Endothelial cell of umbilical vein (primary cell): Measurements from ENCODE around the gene LSP1. TPM values are rescaled to one million over a fixed set of nuclear protein-coding genes. Genes with fewer than 3 reads are reported as not detected.

Experiments
- BruUV-seq: library from RNA; stranded (reverse); fragments of 400-500 nt; replicated peaks from 2 replicates; lab custom pipeline; 2021; lab: Mats Ljungman, UMichigan
- CTCF ChIA-PET: fragments of 300-600, 350-600 bp; sonication (Branson Sonifier 250); formaldehyde crosslinking; loops from one replicate; lab custom pipeline; 2021; ENCODE audit warnings: antibody characterized with exemption, inconsistent platforms; lab: Charles Lee
- POLR2A ChIA-PET: fragments of 300-600, 350-600 bp; sonication (Branson Sonifier 250); formaldehyde crosslinking; loops from one replicate; lab custom pipeline; 2021; ENCODE audit warnings: antibody characterized with exemption, inconsistent platforms; lab: Charles Lee
- DNase-seq: peaks from one replicate; pipeline ENCODE4 v3.0.0-alpha.2; 2011; ENCODE audit warnings: low read depth, low spot score
- FAIRE-seq: peaks from 2 replicates; lab custom pipeline; 2011; peaks lifted over from hg19 to GRCh38; lab: Jason Lieb, UNC
- H2AFZ ChIP-seq: 2 replicates; pipeline ENCODE4 v1.6.0; 2012; ENCODE audit warnings: low read depth, low read length, control low read depth, inconsistent platforms
- H3K27ac ChIP-seq: 2 replicates; pipeline ENCODE4 v1.5.1; 2011; ENCODE audit warnings: low read depth, mild to moderate bottlenecking, control low read depth, low read length, moderate library complexity; ENCODE audit not compliant: insufficient read depth
- H3K27me3 ChIP-seq, 2 experiments: 2 replicates each; pipeline versions ENCODE4 v1.6.0 to v1.6.1; 2011; ENCODE audit warnings: low read length in 2 of 2, mixed read lengths in 1 of 2; ENCODE audit not compliant: control insufficient read depth in 2 of 2, insufficient read depth in 2 of 2
- H3K36me3 ChIP-seq, 2 experiments: 2 replicates in 1 of 2; 3 replicates in 1 of 2; pipeline ENCODE4 v1.5.1; 2011; ENCODE audit warnings: low read length in 2 of 2, mild to moderate bottlenecking in 1 of 2, moderate library complexity in 1 of 2; ENCODE audit not compliant: control insufficient read depth in 2 of 2, insufficient read depth in 2 of 2; ENCODE audit errors: extremely low read depth in 1 of 2
- H3K4me1 ChIP-seq: 3 replicates; pipeline ENCODE4 v1.5.1; 2011; ENCODE audit warnings: mild to moderate bottlenecking, low read length; ENCODE audit not compliant: control insufficient read depth, insufficient read depth; ENCODE audit errors: extremely low read depth
- H3K4me2 ChIP-seq: 2 replicates; pipeline ENCODE4 v1.6.1; 2011; ENCODE audit warnings: low read length, control low read depth, mixed read lengths; ENCODE audit not compliant: insufficient read depth
- H3K4me3 ChIP-seq, 3 experiments: fragments of 200-600 bp in 1 of 3; sonication (generic), shearing (Covaris generic) in 1 of 3; replicated peaks in 1 of 3; 2 replicates each; pipeline ENCODE4 v1.5.1; 2011 to 2016; ENCODE audit warnings: control low read depth in 3 of 3, low read length in 3 of 3, mild to moderate bottlenecking in 2 of 3, inconsistent platforms in 1 of 3, low read depth in 1 of 3, moderate library complexity in 1 of 3; ENCODE audit not compliant: insufficient read depth in 1 of 3
- H3K79me2 ChIP-seq: 2 replicates; pipeline ENCODE4 v1.6.0; 2012; ENCODE audit warnings: low read length, inconsistent platforms; ENCODE audit not compliant: control insufficient read depth, insufficient read depth
- H3K9ac ChIP-seq: replicated peaks from 2 replicates; pipeline ENCODE3; 2011; ENCODE audit warnings: low read length, control low read depth; ENCODE audit not compliant: insufficient read depth; ENCODE audit errors: extremely low read depth
- H3K9me1 ChIP-seq: replicated peaks from 3 replicates; pipeline ENCODE4 v1.6.0; 2011; ENCODE audit warnings: mild to moderate bottlenecking, low read length; ENCODE audit not compliant: control insufficient read depth, insufficient read depth; ENCODE audit errors: extremely low read depth
- H3K9me3 ChIP-seq: replicated peaks from 2 replicates; pipeline ENCODE4 v1.5.1; 2012; ENCODE audit warnings: low read length, inconsistent platforms; ENCODE audit not compliant: control insufficient read depth, insufficient read depth
- H4K20me1 ChIP-seq: replicated peaks from 2 replicates; pipeline ENCODE3; 2011; ENCODE audit warnings: mild to moderate bottlenecking, low read length; ENCODE audit not compliant: control insufficient read depth, insufficient read depth; ENCODE audit errors: extremely low read depth
- EZH2 ChIP-seq: IDR thresholded peaks from 2 replicates; pipeline ENCODE4 v1.6.1; 2012; ENCODE audit warnings: borderline replicate concordance, low read depth, mild to moderate bottlenecking, moderate library complexity, low read length, inconsistent platforms; ENCODE audit not compliant: severe bottlenecking
- FOS ChIP-seq: IDR thresholded peaks from 2 replicates; pipeline ENCODE4 v1.6.1; 2011; ENCODE audit warnings: mild to moderate bottlenecking, low read length, moderate library complexity, borderline replicate concordance; ENCODE audit not compliant: insufficient read depth
- JUN ChIP-seq: IDR thresholded peaks from 2 replicates; pipeline ENCODE4 v1.6.1; 2011; ENCODE audit warnings: borderline replicate concordance, low read depth; ENCODE audit not compliant: insufficient read length, insufficient read depth
- POLR2A ChIP-seq: IDR thresholded peaks from 2 replicates; pipeline ENCODE4 v1.6.1; 2012; ENCODE audit warnings: low read depth, mild to moderate bottlenecking, control low read depth, low read length
- POLR2AphosphoS5 ChIP-seq: IDR thresholded peaks from 2 replicates; pipeline ENCODE4 v1.6.1; 2012; ENCODE audit warnings: low read depth, mild to moderate bottlenecking, control low read depth, low read length, moderate library complexity; ENCODE audit not compliant: insufficient read depth
- dilution Hi-C: fragments of 300-500 bp; cut with MboI; formaldehyde crosslinking; loops from one replicate; pipeline ENCODE4 v1.15.0; 2019; ENCODE audit warnings: low sequenced_read_pairs; ENCODE audit not compliant: extremely low pct_ligation_motif_present
- intact Hi-C: fragments of 100-400 bp; cut with micrococcal nuclease; formaldehyde crosslinking; loops from one replicate; pipeline ENCODE4 v1.10.0; 2022
- polyA plus RNA-seq, 4 experiments: library from polyadenylated mRNA; depleted of rRNA in 3 of 4; stranded (reverse) in 3 of 4; unstranded in 1 of 4; fragments of >200 nt; gene quantifications; 2 replicates each; pipeline versions ENCODE4 v1.2.1 to v1.2.3, GENCODE V29; 2011 to 2012; ENCODE audit warnings: missing spikeins in 1 of 4
- total RNA-seq: library from RNA; stranded (reverse); gene quantifications from 2 replicates; pipeline ENCODE4 v1.2.3, GENCODE V29; 2021
- TF ChIP-seq, protein P1 (sequence below): IDR thresholded peaks from 2 replicates; pipeline ENCODE4 v1.6.1; 2011; ENCODE audit not compliant: insufficient read depth, insufficient read length

The LSP1 gene
- total and polyA plus RNA-seq, 2 donors (not counting 3 experiments of a cell fraction or from before 2014, with no cell fraction given) = not detected

DNA sequence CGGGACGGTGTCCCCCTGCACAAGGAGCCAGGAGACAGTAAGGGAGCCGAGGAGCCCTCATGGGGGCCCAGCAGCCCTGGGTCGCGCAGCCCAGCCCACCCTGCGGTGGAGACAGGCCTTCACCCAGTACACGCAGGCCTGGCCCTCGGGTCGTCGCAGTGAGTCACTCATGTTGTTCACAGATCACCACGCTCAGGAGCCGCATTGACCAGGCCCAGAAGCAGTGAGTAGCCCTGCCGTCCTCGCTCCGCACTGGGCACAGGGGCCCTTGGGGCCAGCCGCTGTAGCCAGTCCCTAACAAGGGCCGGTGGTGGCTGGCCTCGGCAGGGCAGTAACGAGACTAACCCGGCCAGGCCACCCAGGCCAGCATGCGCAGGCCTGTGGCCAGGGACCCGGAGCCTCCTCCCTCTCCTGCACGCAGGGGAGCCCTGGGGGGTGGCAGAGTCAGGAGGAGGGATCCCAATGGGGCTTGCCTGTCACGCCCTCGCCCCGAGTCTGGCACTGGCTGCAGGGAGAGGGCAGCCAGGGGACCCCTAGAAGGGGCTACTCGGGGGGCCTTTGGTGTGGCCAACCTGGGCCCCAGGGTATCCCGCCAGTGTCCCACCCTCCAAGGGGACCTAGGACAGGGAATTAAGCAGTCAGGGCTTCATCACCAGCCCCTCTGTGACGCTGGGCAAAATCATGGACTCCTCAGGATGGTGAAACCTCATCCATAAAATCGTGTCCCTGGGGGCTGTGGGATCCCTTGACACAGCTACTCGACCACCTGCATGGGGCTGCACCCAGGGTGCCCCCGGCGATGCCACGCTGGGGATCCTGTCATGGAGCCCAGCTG, 84.1 kb downstream of the LSP1 start:
- Histone ChIP-seq H3K27me3 (no peaks in the 10 kb centered on the region), H3K36me3 (no peaks in the 10 kb centered on the region), H3K27ac (no peak overlapping the region), H2AFZ (no peak overlapping the region), H3K9me3 (no peaks in the 10 kb centered on the region), H4K20me1 (no peaks in the 10 kb centered on the region), H3K9ac (no peak overlapping the region), H3K4me2 (no peak overlapping the region), H3K9me1 (no peaks in the 10 kb centered on the region), H3K4me3 (no peak overlapping the region), H3K79me2 (no peaks in the 10 kb centered on the region), H3K4me1 (no peaks in the 10 kb centered on the region)
- intact Hi-C loops = loop anchor here (2.0 kb wide), 1 partner anchor 28 kb away; no protein-coding TSS in a partner anchor
- ChIA-PET CTCF (interaction anchor here (1.5 kb wide), 1 partner anchor 26 kb away, joined by 4 read pairs; no protein-coding TSS in a partner anchor), POLR2A (no interaction called here)
- dilution Hi-C loops = no loop called here
- no peak for FAIRE-seq
- BruUV-seq = no TSS peak
- no peak for DNase-seq
- TF ChIP-seq JUN (no peak), FOS (no peak), EZH2 (no peak), POLR2A (no peak), POLR2AphosphoS5 (no peak)
- TF ChIP-seq, protein P1, sequence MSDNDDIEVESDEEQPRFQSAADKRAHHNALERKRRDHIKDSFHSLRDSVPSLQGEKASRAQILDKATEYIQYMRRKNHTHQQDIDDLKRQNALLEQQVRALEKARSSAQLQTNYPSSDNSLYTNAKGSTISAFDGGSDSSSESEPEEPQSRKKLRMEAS = no peak
